Measurements from ENCODE around the gene IRX5. TPM values are rescaled to one million over a fixed set of nuclear protein-coding genes. Genes with fewer than 3 reads are reported as not detected.

The IRX5 gene
- total and polyA plus RNA-seq, 2 of the 8 experiments (the other 6 are each of a cell fraction or from before 2014, with no cell fraction given), result 0.48 to 0.56 TPM

DNA sequence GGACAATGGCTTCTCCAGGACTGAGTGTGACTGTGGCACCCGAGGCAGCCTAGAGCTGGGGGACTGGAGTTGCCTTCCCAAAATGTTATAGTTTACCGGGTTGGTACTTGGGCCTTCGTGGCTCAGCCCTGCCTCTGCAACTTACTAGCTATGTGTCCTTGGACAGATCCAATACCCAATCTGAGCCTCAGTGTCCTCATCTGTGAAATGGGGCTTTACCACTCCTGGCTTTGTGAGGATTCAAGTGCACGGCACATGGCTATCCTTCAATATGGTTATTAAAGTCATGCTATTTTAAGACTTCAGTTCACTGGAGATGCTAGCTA is 9.6 kb downstream of the IRX5 start:
- no peak overlapping the region for H3K23ac ChIP-seq (ENCODE audit: insufficient read length)
- DNase-seq (ENCODE audit: low read depth in 1 of 2, low spot score in 2 of 2) (no peak), FAIRE-seq (no peak)
- POLR2A ChIA-PET (ENCODE audit: partially characterized antibody), result no interaction called here
- H2BK20ac ChIP-seq (ENCODE audit: low read length), result no peak overlapping the region
- no peak overlapping the region for H2AK5ac ChIP-seq (ENCODE audit: low read depth, low read length)
- no peak overlapping the region for H2BK120ac ChIP-seq (replicated peaks; ENCODE audit: low read depth, low read length)
- no peak overlapping the region for H2AFZ ChIP-seq (ENCODE audit: low read length)
- H2BK12ac ChIP-seq (ENCODE audit: low read depth, low read length), result no peak overlapping the region
- H4K91ac ChIP-seq (replicated peaks; ENCODE audit: insufficient read length, low read length), result no peak overlapping the region
- H3K79me2 ChIP-seq (ENCODE audit: control insufficient read depth in 1 of 2, insufficient read depth in 2 of 2, low read length in 2 of 2), result no peaks in the 10 kb centered on the region
- no peak overlapping the region for H3K9ac ChIP-seq (replicated peaks in 1 of 4; ENCODE audit: extremely low read depth in 1 of 4, low read depth in 3 of 4, low read length in 3 of 4)
- H2BK5ac ChIP-seq (ENCODE audit: low read depth, low read length), result no peak overlapping the region
- H3K4me3 ChIP-seq (ENCODE audit: extremely low read depth in 1 of 4, insufficient read depth in 2 of 4, low read depth in 3 of 4, low read length in 4 of 4), result peak overlapping the region in 2 of 4 experiments; percentile 11 to 68; a peak in 3 of 8 replicates
- no peak overlapping the region for H3K18ac ChIP-seq (ENCODE audit: extremely low read depth, low read length)
- H4K20me1 ChIP-seq (replicated peaks in 1 of 2; ENCODE audit: control insufficient read depth in 1 of 2, insufficient read depth in 2 of 2, low read length in 2 of 2), result peaks cover 2 to 8% of the 10 kb centered on the region in 2 experiments
- H2BK15ac ChIP-seq (ENCODE audit: low read length), result no peak overlapping the region
- no peaks in the 10 kb centered on the region for H3K79me1 ChIP-seq (ENCODE audit: low read depth, low read length)
- peaks cover 0 to 28% (median 18%) of the 10 kb centered on the region in 4 experiments; a peak in 6 of 7 replicates for H3K4me1 ChIP-seq (replicated peaks in 1 of 4; ENCODE audit: control insufficient read depth in 3 of 4, insufficient read depth in 4 of 4, low read length in 3 of 4)
- H3K14ac ChIP-seq (ENCODE audit: insufficient read length), result no peak overlapping the region
- peaks cover 41 to 69% (median 64%) of the 10 kb centered on the region in 4 experiments for H3K27me3 ChIP-seq (replicated peaks in 1 of 4; ENCODE audit: control insufficient read depth in 3 of 4, extremely low read depth in 1 of 4, insufficient read depth in 3 of 4, low read length in 3 of 4)
- peaks cover 11% of the 10 kb centered on the region for H3K23me2 ChIP-seq (ENCODE audit: low read depth, low read length)
- no peak overlapping the region for H3K4ac ChIP-seq (replicated peaks; ENCODE audit: insufficient read length, low read depth, low read length)
- CTCF ChIA-PET (ENCODE audit: partially characterized antibody), result interaction anchor here (0.8 to 3.6 kb wide), 7 partner anchors 17 to 417 kb away, joined by 3 to 29 read pairs (median 3); no protein-coding TSS in a partner anchor
- no peaks in the 10 kb centered on the region; a peak in 1 of 4 replicates for H3K9me3 ChIP-seq (ENCODE audit: insufficient read depth in 2 of 2, low read depth in 1 of 2, low read length in 1 of 2)
- WGBS, 2 experiments (ENCODE audit: extremely low coverage in 1 of 2, insufficient coverage in 1 of 2, insufficient read length in 1 of 2, insufficient replicate concordance in 2 of 2, low coverage in 1 of 2, low lambda C conversion rate in 2 of 2, missing lambda C conversion rate in 1 of 2), result 79% methylated on average over 4 of the region's 4 CpGs; no CpG with 5 or more reads in 1 of the 2 experiments
- H3K27ac ChIP-seq (ENCODE audit: low read depth, low read length), result no peak overlapping the region
- H3K56ac ChIP-seq (replicated peaks; ENCODE audit: insufficient read length, low read depth, low read length), result no peak overlapping the region
- no peak overlapping the region for H4K8ac ChIP-seq (ENCODE audit: extremely low read depth, insufficient read depth, low read length)
- TF ChIP-seq KDM1A (IDR thresholded peaks at IDR 0.05; ENCODE audit: borderline replicate concordance, low read length) (peak; percentile 91; the same call in 1 of the 2 replicates), SP2 (IDR thresholded peaks at IDR 0.05; ENCODE audit: low read length) (no peak)
- peak overlapping the region; percentile 95 to 98; a peak in 3 of 4 replicates for H3K4me2 ChIP-seq (ENCODE audit: insufficient read depth in 1 of 2, low read depth in 2 of 2, low read length in 2 of 2)
- no peak overlapping the region for H4K5ac ChIP-seq (ENCODE audit: insufficient read length, low read depth, low read length)
- no peaks in the 10 kb centered on the region; a peak in 1 of 8 replicates for H3K36me3 ChIP-seq (ENCODE audit: control insufficient read depth in 2 of 4, insufficient read depth in 4 of 4, low read length in 3 of 4)

Measured in H1 (cell line).